ENCODE measurements around the gene FBF1.

DNA sequence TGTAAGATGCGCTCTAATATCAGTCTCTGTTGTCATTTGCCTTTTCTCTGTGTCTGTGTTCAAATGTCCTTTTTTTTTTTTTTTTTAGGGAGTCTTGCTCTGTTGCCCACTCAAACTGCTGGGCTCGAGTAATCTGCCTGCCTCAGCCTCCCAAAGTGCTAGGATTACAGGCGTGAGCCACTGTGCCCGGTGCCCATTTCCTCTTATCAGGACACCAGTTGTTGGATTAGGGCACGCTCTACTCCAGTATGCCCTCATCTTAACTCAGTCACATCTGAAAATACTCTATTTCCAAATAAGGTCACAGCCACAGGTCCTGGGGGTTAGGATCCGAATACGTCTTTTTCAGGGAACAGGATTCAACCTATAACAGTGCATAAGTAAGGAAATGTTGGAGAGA, 60.6 kb downstream of the FBF1 start:
- no peak for TF ChIP-seq KLF9 (tag by site-specific recombination; IDR thresholded peaks at IDR 0.05; ENCODE audit: low read depth)
- TF ChIP-seq ZNF747 (tag by site-specific recombination; IDR thresholded peaks at IDR 0.05), result no peak
- TF ChIP-seq, protein P1, sequence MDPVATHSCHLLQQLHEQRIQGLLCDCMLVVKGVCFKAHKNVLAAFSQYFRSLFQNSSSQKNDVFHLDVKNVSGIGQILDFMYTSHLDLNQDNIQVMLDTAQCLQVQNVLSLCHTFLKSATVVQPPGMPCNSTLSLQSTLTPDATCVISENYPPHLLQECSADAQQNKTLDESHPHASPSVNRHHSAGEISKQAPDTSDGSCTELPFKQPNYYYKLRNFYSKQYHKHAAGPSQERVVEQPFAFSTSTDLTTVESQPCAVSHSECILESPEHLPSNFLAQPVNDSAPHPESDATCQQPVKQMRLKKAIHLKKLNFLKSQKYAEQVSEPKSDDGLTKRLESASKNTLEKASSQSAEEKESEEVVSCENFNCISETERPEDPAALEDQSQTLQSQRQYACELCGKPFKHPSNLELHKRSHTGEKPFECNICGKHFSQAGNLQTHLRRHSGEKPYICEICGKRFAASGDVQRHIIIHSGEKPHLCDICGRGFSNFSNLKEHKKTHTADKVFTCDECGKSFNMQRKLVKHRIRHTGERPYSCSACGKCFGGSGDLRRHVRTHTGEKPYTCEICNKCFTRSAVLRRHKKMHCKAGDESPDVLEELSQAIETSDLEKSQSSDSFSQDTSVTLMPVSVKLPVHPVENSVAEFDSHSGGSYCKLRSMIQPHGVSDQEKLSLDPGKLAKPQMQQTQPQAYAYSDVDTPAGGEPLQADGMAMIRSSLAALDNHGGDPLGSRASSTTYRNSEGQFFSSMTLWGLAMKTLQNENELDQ (tag by site-specific recombination; IDR thresholded peaks at IDR 0.05; ENCODE audit: low read depth), result no peak
- TF ChIP-seq ZNF629 (tag by site-specific recombination; IDR thresholded peaks at IDR 0.05), result no peak
- TF ChIP-seq YY1 (tag by site-specific recombination; IDR thresholded peaks at IDR 0.05), result no peak
- TF ChIP-seq CTCF (tag by site-specific recombination; IDR thresholded peaks at IDR 0.05), result no peak
- no peak for TF ChIP-seq ZNF341 (tag by site-specific recombination; IDR thresholded peaks at IDR 0.05; ENCODE audit: low read depth)
- no peak for TF ChIP-seq ZNF221 (tag by site-specific recombination; IDR thresholded peaks at IDR 0.05; ENCODE audit: borderline replicate concordance)

Data from HEK293 (cell line).